ENCODE data around the gene HSD11B2. TPM values are rescaled to one million over a fixed set of nuclear protein-coding genes. Genes with fewer than 3 reads are reported as not detected.

Gene HSD11B2
- total RNA-seq, 1 donor from 2014 or later, result 6.0 TPM

- no peak for TF ChIP-seq CTCF (IDR thresholded peaks at IDR 0.05; ENCODE audit: partially characterized antibody, unreplicated experiment)
- no peak for DNase-seq
- H3K9me3 Mint-ChIP-seq (ENCODE audit: unreplicated experiment), result no peaks in the 10 kb centered on the region
- H3K27ac Mint-ChIP-seq (ENCODE audit: unreplicated experiment), result peak overlapping the region; percentile 59
- H3K27me3 Mint-ChIP-seq (ENCODE audit: unreplicated experiment), result peaks cover 17% of the 10 kb centered on the region
- peaks cover 27% of the 10 kb centered on the region for H3K4me1 Mint-ChIP-seq (ENCODE audit: low read depth, unreplicated experiment)
- peak overlapping the region; percentile 40 for H3K4me3 Mint-ChIP-seq (ENCODE audit: unreplicated experiment)
- H3K36me3 Mint-ChIP-seq (ENCODE audit: unreplicated experiment), result no peaks in the 10 kb centered on the region
These were observed 15.3 kb downstream of the HSD11B2 start for GRCh38 chr16:67445913-67446907.

- no peaks in the 10 kb centered on the region for H3K36me3 Mint-ChIP-seq (ENCODE audit: unreplicated experiment)
These were observed 16.1 kb downstream of the HSD11B2 start for GRCh38 chr16:67446968-67447507.

GRCh38 chr16:67447508-67448076, 16.7 kb downstream of the HSD11B2 start:
- DNase-seq, result no peak
- Mint-ChIP-seq H3K9me3 (ENCODE audit: unreplicated experiment) (no peaks in the 10 kb centered on the region), H3K36me3 (ENCODE audit: unreplicated experiment) (no peaks in the 10 kb centered on the region), H3K4me3 (ENCODE audit: unreplicated experiment) (no peak overlapping the region), H3K4me1 (ENCODE audit: low read depth, unreplicated experiment) (peaks cover 20% of the 10 kb centered on the region), H3K27ac (ENCODE audit: unreplicated experiment) (no peak overlapping the region), H3K27me3 (ENCODE audit: unreplicated experiment) (peaks cover 12% of the 10 kb centered on the region)
- no peak for TF ChIP-seq CTCF (IDR thresholded peaks at IDR 0.05; ENCODE audit: partially characterized antibody, unreplicated experiment)

More at GRCh38 chr16:67446968-67447507, 16.1 kb downstream of the HSD11B2 start:
- no peak for TF ChIP-seq CTCF (IDR thresholded peaks at IDR 0.05; ENCODE audit: partially characterized antibody, unreplicated experiment)
- H3K4me3 Mint-ChIP-seq (ENCODE audit: unreplicated experiment), result no peak overlapping the region
- DNase-seq, result no peak
- peak overlapping the region; percentile 59 for H3K27ac Mint-ChIP-seq (ENCODE audit: unreplicated experiment)
- peaks cover 20% of the 10 kb centered on the region for H3K4me1 Mint-ChIP-seq (ENCODE audit: low read depth, unreplicated experiment)
- H3K9me3 Mint-ChIP-seq (ENCODE audit: unreplicated experiment), result no peaks in the 10 kb centered on the region
- H3K27me3 Mint-ChIP-seq (ENCODE audit: unreplicated experiment), result peaks cover 12% of the 10 kb centered on the region

GRCh38 chr16:67448580-67448979, 17.7 kb downstream of the HSD11B2 start:
- H3K27me3 Mint-ChIP-seq (ENCODE audit: unreplicated experiment), result peaks cover 11% of the 10 kb centered on the region
- H3K4me1 Mint-ChIP-seq (ENCODE audit: low read depth, unreplicated experiment), result peaks cover 17% of the 10 kb centered on the region
- no peaks in the 10 kb centered on the region for H3K36me3 Mint-ChIP-seq (ENCODE audit: unreplicated experiment)

More at GRCh38 chr16:67448580-67448979, 17.7 kb downstream of the HSD11B2 start:
- Mint-ChIP-seq H3K4me3 (ENCODE audit: unreplicated experiment) (no peak overlapping the region), H3K9me3 (ENCODE audit: unreplicated experiment) (no peaks in the 10 kb centered on the region), H3K27ac (ENCODE audit: unreplicated experiment) (no peak overlapping the region)
- no peak for TF ChIP-seq CTCF (IDR thresholded peaks at IDR 0.05; ENCODE audit: partially characterized antibody, unreplicated experiment)
- no peak for DNase-seq

Measured in glutamatergic neuron (in vitro differentiated cells).